Measurements from ENCODE around the gene DSEL. TPM values are rescaled to one million over a fixed set of nuclear protein-coding genes. Genes with fewer than 3 reads are reported as not detected.

DSEL gene
- total RNA-seq, 1 donor from 2014 or later = 12.2 TPM

DNA sequence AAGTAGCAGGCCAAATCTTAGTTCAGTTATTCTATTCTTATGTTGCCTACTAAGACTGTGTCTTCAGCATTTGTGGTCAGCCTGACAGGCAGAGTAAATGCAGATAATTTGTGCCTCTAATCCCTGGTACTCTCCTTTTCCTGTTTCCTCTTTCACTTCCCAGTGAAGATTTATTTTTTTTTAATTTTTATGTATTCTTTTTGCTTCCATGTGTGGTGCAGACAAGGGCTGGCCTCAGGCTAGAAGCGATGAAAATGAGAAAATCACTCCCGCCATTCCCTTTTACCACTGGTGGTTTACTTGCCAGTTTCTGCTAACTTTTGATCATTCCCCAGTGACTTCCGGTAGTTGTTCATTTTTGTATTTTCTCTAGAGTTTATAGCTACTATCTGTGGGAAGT, 30.9 kb downstream of the DSEL start:
- Mint-ChIP-seq H3K27me3 (ENCODE audit: unreplicated experiment) (no peaks in the 10 kb centered on the region), H3K36me3 (ENCODE audit: unreplicated experiment) (no peaks in the 10 kb centered on the region), H3K27ac (ENCODE audit: unreplicated experiment) (no peak overlapping the region), H3K9me3 (ENCODE audit: unreplicated experiment) (no peaks in the 10 kb centered on the region), H3K4me1 (ENCODE audit: low read depth, unreplicated experiment) (peaks cover 6% of the 10 kb centered on the region), H3K4me3 (ENCODE audit: unreplicated experiment) (no peak overlapping the region)
- TF ChIP-seq CTCF (IDR thresholded peaks at IDR 0.05; ENCODE audit: partially characterized antibody, unreplicated experiment) = no peak
- DNase-seq = no peak

DNA sequence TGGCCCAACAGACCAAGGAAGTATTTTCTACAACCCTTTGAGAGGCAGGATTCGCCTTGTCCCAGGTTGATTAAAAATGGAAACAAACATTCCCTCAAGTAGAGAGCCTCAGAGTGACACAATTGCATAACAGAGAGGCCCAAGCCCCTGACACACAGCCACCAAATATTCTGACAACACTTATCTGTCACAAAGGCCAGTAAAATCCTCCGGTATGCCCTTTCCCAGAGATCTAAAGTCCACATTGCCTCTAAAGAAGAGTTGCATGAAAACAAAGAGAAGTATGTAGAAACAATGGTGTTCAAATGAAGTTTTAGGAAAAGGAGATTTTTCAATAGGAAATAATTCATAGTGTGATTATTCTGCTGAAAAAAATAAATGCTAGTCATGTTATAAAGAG, 32.1 kb downstream of the DSEL start:
- Mint-ChIP-seq H3K4me3 (ENCODE audit: unreplicated experiment) (no peak overlapping the region), H3K4me1 (ENCODE audit: low read depth, unreplicated experiment) (peaks cover 6% of the 10 kb centered on the region), H3K9me3 (ENCODE audit: unreplicated experiment) (no peaks in the 10 kb centered on the region), H3K27me3 (ENCODE audit: unreplicated experiment) (no peaks in the 10 kb centered on the region), H3K36me3 (ENCODE audit: unreplicated experiment) (no peaks in the 10 kb centered on the region), H3K27ac (ENCODE audit: unreplicated experiment) (no peak overlapping the region)
- TF ChIP-seq CTCF (IDR thresholded peaks at IDR 0.05; ENCODE audit: partially characterized antibody, unreplicated experiment) = no peak
- no peak for DNase-seq

GRCh38 chr18:67483952-67484351, 32.6 kb downstream of the DSEL start:
- no peaks in the 10 kb centered on the region for H3K9me3 Mint-ChIP-seq (ENCODE audit: unreplicated experiment)
- H3K27me3 Mint-ChIP-seq (ENCODE audit: unreplicated experiment) = no peaks in the 10 kb centered on the region
- TF ChIP-seq CTCF (IDR thresholded peaks at IDR 0.05; ENCODE audit: partially characterized antibody, unreplicated experiment) = no peak
- DNase-seq = no peak
- no peak overlapping the region for H3K27ac Mint-ChIP-seq (ENCODE audit: unreplicated experiment)
- H3K36me3 Mint-ChIP-seq (ENCODE audit: unreplicated experiment) = no peaks in the 10 kb centered on the region
- peaks cover 6% of the 10 kb centered on the region for H3K4me1 Mint-ChIP-seq (ENCODE audit: low read depth, unreplicated experiment)
- H3K4me3 Mint-ChIP-seq (ENCODE audit: unreplicated experiment) = no peak overlapping the region

- TF ChIP-seq CTCF (IDR thresholded peaks at IDR 0.05; ENCODE audit: partially characterized antibody, unreplicated experiment) = no peak
- H3K27me3 Mint-ChIP-seq (ENCODE audit: unreplicated experiment) = no peaks in the 10 kb centered on the region
- DNase-seq = no peak
- H3K36me3 Mint-ChIP-seq (ENCODE audit: unreplicated experiment) = no peaks in the 10 kb centered on the region
- peaks cover 6% of the 10 kb centered on the region for H3K4me1 Mint-ChIP-seq (ENCODE audit: low read depth, unreplicated experiment)
- no peak overlapping the region for H3K27ac Mint-ChIP-seq (ENCODE audit: unreplicated experiment)
- H3K4me3 Mint-ChIP-seq (ENCODE audit: unreplicated experiment) = no peak overlapping the region
- H3K9me3 Mint-ChIP-seq (ENCODE audit: unreplicated experiment) = no peaks in the 10 kb centered on the region
Observed at GRCh38 chr18:67483237-67483636, 33.3 kb downstream of the DSEL start.

- no peaks in the 10 kb centered on the region for H3K9me3 Mint-ChIP-seq (ENCODE audit: unreplicated experiment)
- no peak for TF ChIP-seq CTCF (IDR thresholded peaks at IDR 0.05; ENCODE audit: partially characterized antibody, unreplicated experiment)
- no peaks in the 10 kb centered on the region for H3K27me3 Mint-ChIP-seq (ENCODE audit: unreplicated experiment)
- H3K27ac Mint-ChIP-seq (ENCODE audit: unreplicated experiment) = no peak overlapping the region
- peaks cover 3% of the 10 kb centered on the region for H3K4me1 Mint-ChIP-seq (ENCODE audit: low read depth, unreplicated experiment)
- no peak for DNase-seq
- no peak overlapping the region for H3K4me3 Mint-ChIP-seq (ENCODE audit: unreplicated experiment)
- H3K36me3 Mint-ChIP-seq (ENCODE audit: unreplicated experiment) = no peaks in the 10 kb centered on the region
Observed at GRCh38 chr18:67478249-67478648, 38.3 kb downstream of the DSEL start.

All from glutamatergic neuron (in vitro differentiated cells).